ENCODE data around the gene GRK5.
A peak's percentile ranks its signal among the peaks of the same experiment; 100 is the strongest.

The GRK5 gene

GRCh38 chr10:119320981-119321380 is 113.6 kb downstream of the GRK5 start:
- no peak for DNase-seq

DNA sequence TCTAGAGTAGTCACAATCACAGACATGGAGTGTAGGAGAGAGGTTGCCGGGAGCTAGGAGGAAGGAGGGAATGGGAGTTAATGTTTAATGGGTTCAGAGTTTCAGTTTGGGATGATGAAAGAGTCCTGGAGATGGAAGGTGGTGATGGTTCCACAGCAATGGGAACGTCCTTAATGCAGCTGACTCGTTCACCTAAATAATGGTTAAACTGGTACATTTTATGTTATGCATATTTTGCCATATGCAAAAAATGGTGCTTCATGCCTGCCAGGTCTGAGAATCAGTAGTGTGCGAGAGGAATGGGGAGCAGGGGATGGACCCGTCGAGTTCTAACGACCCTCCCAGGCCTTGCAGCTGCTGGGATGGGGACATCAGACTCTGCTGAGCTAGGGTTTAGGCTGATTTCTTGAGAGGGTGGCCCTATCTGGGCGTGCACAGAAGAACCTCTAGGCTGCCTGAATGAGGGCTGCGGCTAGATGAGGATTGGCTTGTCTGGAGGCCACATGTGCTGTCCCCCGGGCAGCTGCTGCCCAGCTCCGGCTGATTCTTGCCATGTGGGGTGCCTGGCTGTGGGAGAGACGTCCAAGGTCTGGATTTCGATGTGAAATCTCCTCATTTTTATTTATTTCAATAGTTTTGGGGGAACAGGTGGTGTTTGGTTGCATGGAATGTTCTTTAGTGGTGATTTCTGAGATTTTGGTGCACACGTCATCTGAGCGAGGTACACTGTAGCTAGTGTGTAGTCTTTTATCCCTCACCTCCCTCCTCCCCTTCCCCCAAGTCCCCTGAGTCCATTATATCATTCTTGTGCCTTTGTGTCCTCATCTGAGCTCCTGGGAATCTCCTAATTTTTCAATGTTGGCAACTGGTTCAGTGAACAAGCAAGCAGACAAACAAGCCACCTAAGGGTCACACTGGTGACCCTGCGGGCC is 116.0 kb downstream of the GRK5 start:
- DNase-seq = no peak

GRCh38 chr10:119325131-119325530 is 117.8 kb downstream of the GRK5 start:
- DNase-seq = no peak

GRCh38 chr10:119326167-119326566 is 118.8 kb downstream of the GRK5 start:
- DNase-seq = no peak

DNA sequence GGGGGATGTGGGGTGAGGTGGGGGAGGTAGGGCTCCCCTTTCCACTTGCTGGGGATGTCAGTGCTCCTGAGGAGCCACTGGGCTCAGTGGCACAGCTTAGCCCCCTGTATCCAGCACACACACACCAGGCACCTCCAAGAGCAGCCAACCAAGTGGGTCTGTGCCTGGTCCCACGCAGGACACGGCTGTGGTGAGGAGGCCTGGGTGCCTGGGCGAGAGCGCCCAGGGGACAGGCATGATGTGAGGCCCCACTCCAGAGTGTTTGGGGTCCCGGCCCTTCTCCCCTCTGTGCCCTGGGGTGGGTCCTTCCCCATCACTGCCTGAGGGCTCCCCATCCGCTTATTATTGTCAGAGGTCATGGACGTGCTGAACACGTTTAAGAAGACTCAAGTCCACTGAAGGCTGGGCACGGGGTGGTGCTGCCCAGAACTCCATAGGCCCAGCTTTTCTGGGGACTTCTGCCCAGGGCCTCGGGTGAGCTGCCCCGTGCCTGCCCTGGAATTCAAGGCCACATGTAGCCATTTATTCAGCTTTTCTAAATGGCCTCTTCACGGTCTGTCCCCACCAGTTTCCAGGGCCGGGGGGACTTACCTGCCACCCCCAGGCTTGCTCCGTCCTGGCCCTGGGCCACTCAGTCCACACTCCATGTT is 119.8 kb downstream of the GRK5 start:
- no peak for DNase-seq

- no peak for DNase-seq
Measured at GRCh38 chr10:119328223-119328622, 120.9 kb downstream of the GRK5 start.

- no peak for DNase-seq
Measured at GRCh38 chr10:119330342-119330741, 123.0 kb downstream of the GRK5 start.

- DNase-seq = no peak
Measured at GRCh38 chr10:119331061-119331460, 123.7 kb downstream of the GRK5 start.

DNA sequence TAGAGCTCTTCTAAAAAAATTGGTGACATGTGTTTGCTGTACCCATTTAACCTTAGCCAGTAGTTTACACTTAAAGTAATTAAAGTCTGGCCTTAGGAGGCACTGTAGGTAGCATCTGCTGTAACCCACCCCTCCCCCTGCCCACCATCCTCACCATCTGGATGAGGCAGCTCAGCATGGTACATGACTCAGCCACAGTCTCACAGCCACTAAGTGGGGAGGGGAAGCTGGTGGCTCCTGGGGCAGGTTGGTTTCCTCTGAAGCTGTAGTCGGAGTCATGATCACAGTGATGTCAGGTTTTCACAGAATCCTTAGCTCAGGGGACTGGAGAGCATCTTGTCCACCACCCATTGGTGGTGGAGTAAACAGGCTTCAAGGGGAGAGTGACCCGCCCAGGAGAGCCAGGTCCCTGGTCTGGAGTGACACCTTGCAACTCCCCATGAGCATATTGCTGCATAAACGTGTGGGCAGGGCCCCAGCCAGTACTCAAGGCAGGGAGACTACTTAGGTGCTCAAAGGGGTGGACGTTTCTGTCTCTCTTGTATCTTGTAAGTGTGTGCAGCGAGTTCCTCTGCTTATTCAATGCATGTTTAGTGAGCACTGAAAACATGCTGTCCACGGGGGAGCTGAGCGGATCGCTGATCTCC is 125.9 kb downstream of the GRK5 start:
- peak; percentile 63 for DNase-seq

DNA sequence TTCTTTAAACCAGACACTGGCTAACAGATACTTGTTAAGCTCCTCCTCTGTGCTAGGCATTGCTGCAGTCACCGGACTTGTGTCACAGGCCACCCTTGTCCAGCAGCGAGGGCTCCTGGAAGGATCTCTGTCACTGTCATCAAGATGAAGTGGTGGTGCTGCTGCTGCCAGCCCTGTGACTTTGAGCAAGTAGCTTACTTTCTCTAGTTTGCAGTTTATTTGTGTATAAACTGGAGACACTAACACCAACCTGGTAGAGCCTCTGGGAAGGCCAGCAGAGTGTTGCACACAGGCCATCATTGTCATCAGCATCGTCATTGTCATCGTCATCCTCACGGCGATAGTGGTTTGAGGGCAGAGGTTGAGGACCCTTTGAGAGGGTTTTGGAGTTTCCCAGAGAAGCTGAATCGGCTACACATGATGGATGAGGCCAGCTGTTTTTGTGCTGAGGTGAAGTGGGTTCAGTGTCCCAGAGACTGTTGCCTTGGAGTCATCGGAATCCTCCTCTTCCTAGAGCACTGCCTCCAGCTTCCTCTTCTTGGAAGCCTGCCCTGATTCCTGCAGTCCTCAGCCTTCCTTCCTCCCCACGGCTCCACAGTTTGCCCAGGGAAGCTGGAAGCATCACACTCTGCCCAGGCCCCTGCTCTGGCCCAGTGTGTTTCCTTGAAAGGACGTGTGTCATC is 128.4 kb downstream of the GRK5 start:
- no peak for DNase-seq

DNA sequence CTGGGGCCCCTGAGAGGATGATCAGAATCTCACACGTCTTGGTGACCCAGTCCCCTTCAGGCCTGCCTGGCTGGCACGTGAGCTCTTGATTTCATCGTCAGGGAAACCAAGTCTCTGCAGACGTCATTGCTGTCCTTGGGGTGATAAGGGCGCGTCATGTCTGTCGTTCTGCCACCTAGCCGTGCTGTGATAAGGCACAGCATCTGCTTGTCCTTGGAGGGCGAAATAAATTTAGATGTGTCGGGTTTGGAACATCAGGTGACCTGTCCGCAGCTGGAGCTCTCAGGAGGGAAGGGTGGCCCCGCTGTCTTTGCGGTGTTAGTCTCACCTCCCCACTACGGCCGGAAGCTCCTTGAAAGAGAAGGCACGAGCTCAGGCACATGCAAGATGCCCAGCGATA is 129.2 kb downstream of the GRK5 start:
- no peak for DNase-seq

- no peak for DNase-seq
Measured at GRCh38 chr10:119337223-119337622, 129.9 kb downstream of the GRK5 start.

DNA sequence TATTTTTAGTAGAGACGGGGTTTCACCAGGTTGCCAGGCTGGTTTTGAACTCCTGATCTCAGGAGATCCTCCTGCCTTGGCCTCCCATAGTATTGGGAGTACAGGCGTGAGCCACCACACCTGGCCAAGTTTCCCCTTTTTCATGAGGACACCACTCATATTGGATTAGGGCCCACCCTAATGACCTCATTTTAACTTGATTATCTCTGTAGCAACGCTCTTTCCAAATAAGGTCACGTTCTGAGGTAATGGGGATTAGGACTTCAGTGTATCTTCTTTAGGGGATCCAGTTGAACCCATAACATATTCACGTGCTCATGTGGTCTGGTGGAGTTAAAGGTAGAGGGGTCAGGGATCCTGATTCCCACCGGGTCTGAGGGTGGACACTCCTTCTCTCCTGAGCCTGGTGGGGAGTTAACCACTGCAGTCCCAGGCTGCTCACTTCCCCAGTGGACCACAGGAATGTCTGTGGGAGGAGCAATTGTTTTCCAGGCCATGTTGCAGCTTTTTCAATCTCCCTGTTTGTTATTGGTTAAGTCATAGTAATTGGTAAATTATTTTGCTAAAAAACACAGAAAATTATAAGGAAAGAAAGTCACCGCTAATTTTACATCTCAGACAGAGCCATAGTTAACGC is 130.5 kb downstream of the GRK5 start:
- DNase-seq = no peak

GRCh38 chr10:119339109-119339508 is 131.7 kb downstream of the GRK5 start:
- DNase-seq = no peak

DNA sequence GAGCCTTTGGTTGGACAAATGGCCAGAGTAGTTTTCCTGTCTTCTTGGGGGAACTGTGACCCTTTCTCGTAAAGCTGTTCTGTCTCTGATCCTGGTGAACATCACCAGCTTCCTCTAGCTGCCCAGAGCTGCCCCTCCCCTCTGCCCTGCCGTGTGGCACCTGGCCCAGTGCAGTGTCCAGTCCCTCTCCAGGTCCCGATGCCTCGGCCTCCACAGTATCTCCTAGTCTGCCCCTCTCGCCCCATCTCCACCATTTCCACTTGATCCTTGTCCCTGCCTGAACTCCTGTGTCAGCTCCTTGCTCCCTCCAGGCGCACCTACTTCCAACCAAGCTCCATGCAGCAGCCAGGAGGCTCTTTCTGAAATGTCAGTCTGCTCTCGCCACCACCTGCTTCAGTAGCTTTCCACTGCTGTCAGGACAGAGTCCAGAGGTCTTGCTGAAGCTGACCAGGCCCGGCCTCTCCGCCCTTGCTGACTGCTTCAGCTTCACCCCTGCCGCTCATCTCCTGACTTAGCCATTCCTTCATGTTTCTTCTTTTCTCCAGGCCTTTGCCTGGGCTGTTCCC is 133.6 kb downstream of the GRK5 start:
- DNase-seq = no peak

DNA sequence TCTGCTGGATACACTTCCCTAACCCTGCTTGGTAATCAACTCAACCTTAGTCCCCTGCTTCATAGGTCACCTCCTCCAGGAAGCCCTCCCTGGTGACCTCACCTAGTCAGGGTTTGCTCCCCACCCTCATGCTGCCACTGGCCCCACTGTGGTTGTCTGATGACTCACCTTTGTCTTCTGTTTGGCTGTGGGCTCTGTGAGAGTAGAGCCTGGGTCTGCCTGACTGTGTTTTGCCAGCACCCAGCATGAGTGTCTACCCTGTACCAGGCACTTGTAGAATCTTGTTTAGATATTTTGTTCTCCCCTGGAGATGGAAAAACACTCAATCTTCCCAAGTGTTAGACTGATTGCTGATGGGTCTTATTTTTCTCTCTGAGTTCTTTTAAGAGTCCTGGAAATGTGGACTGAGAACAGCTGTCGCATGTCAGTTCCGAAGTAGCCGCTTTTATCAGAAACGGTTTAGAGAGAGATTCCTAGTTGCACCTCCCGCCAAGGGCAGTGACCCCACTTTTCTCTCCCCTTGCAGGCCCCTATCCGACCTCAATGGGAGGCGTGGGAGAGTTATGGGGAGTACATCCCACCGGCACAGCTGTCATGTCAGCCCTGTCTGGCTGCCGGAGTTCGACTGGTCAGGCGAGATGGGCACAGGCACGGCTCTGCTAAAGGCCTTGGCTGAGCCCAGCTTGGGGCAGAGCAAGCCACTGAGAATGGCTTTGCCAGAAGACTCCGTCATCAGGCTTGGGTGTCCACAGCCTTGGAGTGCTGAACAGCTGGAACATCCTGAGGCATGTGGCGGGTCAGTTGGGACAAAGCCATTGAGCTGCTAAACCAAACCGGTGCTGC is 134.3 kb downstream of the GRK5 start:
- DNase-seq = peak; percentile 57

DNA sequence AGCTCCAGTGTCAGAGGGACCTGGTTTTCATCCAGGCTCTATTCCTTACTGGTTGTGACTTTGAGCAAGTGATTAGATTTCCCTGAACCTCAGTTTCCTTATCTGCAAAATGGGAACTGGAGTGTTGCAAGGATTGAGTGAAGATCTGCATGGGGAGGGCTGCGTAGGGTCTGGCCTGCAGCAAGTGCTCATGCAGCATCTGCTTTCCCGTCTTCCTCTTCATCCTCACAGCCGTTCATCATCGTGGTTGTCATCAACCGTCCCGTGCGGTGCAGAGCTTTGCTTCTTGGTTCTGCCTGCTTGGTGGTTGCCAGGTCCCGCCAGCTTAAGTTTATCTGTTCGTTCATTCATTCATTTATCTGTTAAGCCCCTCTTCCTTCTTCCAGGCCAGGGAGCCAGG is 135.0 kb downstream of the GRK5 start:
- DNase-seq = no peak

DNA sequence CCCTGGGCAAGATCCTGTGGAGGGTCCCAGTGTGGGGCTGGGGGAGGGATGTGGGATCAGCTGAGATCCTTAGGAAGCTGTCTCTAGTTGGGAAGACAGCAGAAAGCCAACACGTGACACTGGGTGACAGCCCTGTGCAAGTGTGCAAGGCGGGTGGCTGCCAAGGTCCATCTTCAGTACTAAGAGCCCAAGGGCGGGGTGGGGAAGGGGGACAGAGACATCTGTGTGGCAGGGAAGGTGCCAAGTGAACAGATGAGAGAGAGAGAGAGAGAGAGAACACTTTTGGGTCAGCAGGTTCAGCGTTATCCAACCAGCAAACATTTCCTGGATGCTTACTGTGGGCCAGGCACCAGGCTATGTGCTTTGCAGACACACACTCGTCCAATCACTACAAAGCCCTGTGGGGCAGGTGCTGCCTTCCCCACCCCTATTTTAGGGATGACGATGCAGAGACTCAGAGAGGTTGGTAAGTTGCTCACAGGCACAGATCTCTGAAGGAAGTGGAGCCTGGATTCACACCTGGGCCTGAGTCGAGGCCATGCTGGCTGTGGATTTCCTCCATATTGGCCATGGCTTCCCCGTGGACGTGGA is 135.7 kb downstream of the GRK5 start:
- DNase-seq = no peak

GRCh38 chr10:119344381-119344780 is 137.0 kb downstream of the GRK5 start:
- no peak for DNase-seq

DNA sequence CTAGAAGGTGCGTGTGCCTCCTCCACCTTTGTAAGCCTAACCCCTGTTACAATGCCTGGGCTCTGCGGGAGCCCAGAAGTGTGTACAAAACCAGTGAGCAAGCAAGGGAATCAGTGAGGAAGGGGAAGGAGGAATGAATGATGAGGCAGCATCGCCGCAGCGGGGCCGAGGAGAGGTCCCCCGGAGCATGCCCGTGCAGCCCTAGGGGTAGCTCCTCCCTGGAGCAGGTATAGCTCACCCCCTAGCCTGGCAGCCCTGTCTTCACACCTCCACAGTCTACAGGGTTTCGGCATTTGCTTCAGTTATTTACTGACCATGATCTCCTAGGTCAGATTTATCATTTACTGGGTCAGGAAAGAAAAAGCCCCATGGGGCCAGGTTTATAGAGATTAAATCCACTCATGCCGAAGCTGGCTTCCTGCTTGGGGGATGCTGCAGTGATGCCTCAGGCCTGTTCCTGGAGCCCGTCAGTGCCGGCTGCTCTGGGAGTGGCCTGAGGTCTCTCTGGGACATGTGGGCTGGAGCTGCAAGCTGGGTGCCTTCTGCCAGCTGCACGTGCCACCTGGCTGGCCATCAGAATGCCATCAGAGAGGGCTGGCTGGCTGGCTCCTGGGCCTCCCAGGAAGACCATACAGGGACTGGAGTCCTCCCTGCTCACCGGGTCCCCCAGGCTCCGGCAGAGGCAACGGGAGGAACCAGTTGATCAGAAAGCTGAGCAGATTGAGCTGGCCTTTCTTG is 138.9 kb downstream of the GRK5 start:
- DNase-seq = no peak
